Neural crest cell (in vitro differentiated cells): ENCODE measurements around the gene RBM5. TPM values are rescaled to one million over a fixed set of nuclear protein-coding genes. Genes with fewer than 3 reads are reported as not detected.

ENCODE experiments used
- DNase-seq: peaks from one replicate; pipeline ENCODE4 v3.0.0; 2021; ENCODE audit warnings: low read depth, mixed read lengths, low spot score
- H3K27ac Mint-ChIP-seq: one replicate; pipeline ENCODE4 v1.8.0; 2021; ENCODE audit warnings: mild to moderate bottlenecking, mixed read lengths; ENCODE audit not compliant: unreplicated experiment
- H3K27me3 Mint-ChIP-seq: 2 replicates; pipeline ENCODE4 v1.8.0; 2021; ENCODE audit warnings: low read depth, mild to moderate bottlenecking, mixed read lengths
- H3K36me3 Mint-ChIP-seq: 2 replicates; pipeline ENCODE4 v1.8.0; 2021; ENCODE audit warnings: low read depth, mild to moderate bottlenecking, mixed read lengths
- H3K4me1 Mint-ChIP-seq: 2 replicates; pipeline ENCODE4 v1.8.0; 2021; ENCODE audit warnings: mixed read lengths
- H3K4me3 Mint-ChIP-seq: one replicate; pipeline ENCODE4 v1.8.0; 2021; ENCODE audit warnings: mild to moderate bottlenecking, mixed read lengths
- H3K9me3 Mint-ChIP-seq: 2 replicates; pipeline ENCODE4 v1.8.0; 2021; ENCODE audit warnings: mixed read lengths
- CTCF ChIP-seq: fragments of 200-600 bp; sonication (generic); conservative IDR thresholded peaks from 2 replicates; pipeline ENCODE4 v1.5.0; 2021; ENCODE audit warnings: antibody characterized with exemption, mild to moderate bottlenecking
- total RNA-seq: library from RNA; stranded (reverse); gene quantifications from 2 replicates; pipeline ENCODE4 v1.2.1, GENCODE V29; 2021

RBM5 gene
- total RNA-seq, 1 donor from 2014 or later: 193 TPM

DNA sequence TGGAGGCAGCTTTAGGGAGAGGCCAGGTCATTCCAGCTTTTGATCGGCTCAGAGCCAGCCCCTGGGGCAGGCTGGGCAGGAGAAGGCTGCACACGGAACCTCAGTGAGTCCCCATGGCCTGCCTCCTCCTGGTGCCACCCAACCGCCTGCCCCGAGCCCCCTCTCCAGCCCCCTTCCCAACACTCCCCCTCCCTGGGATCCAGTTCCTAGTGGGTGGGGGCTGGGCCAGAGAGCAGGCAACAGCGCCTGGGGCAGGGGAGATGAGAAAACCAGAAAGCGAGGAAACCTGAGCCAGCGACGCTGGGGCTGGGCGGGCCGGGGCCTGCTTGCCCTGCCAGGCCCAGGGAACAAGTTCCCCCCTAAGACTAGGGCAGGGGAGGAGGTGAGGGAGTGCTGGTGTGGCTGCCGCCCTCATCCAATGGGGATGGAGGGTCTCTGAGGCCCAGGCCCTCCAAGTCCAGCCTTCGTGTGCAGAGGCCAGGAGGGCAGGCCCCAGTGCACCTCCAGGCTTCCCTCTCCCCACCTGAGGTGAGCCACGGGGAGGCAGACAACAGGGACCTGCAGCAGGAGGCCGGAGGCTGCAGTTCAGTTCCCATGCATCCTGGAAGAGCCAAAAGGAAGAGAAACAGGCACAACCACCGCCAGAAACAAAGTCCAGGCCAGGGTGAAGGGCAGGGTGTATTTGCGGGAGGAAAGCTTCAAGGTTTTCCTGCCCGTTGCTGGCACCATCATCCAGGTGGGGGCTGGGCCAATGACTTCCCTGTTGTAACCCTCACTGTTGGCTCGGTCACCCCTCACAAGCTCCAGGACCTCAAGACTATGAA is 62.4 kb downstream of the RBM5 start:
- peaks cover 26% of the 10 kb centered on the region for H3K4me1 Mint-ChIP-seq
- H3K9me3 Mint-ChIP-seq: no peaks in the 10 kb centered on the region
- no peaks in the 10 kb centered on the region for H3K36me3 Mint-ChIP-seq
- H3K27me3 Mint-ChIP-seq: peaks cover 26% of the 10 kb centered on the region
- no peak overlapping the region for H3K27ac Mint-ChIP-seq
- TF ChIP-seq CTCF: no peak
- no peak overlapping the region for H3K4me3 Mint-ChIP-seq
- no peak for DNase-seq

DNA sequence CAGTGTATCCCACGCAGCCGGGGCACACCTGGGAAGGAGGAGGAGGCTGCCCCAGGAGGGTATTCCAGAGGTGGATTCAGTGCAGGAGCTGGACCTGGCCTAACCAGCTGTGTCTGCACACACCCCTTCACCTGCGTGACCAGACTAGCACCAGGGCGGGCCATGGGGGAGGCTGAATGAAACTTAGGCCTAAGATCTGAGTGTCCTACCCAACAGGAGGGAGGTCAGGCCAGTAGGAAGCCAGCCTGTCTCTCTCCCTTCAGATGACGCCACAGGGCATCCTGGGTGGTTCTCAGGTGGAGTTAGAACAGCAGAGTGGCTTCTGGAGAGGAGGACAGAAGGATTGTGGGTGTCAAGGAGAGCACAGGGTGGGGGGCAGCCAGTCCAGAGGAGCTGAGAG is 63.0 kb downstream of the RBM5 start:
- Mint-ChIP-seq H3K4me3 (no peak overlapping the region), H3K27me3 (peaks cover 33% of the 10 kb centered on the region), H3K36me3 (no peaks in the 10 kb centered on the region), H3K9me3 (no peaks in the 10 kb centered on the region), H3K27ac (peak overlapping the region; percentile 19), H3K4me1 (peaks cover 28% of the 10 kb centered on the region)
- no peak for DNase-seq
- TF ChIP-seq CTCF: no peak

- H3K9me3 Mint-ChIP-seq: no peaks in the 10 kb centered on the region
- H3K36me3 Mint-ChIP-seq: no peaks in the 10 kb centered on the region
- peaks cover 38% of the 10 kb centered on the region for H3K4me1 Mint-ChIP-seq
- H3K4me3 Mint-ChIP-seq: peak overlapping the region; percentile 72
- no peak overlapping the region for H3K27ac Mint-ChIP-seq
- TF ChIP-seq CTCF: no peak
- H3K27me3 Mint-ChIP-seq: peaks cover 52% of the 10 kb centered on the region
- DNase-seq: no peak
Observed at GRCh38 chr3:50153782-50154475, 65.2 kb downstream of the RBM5 start.

DNA sequence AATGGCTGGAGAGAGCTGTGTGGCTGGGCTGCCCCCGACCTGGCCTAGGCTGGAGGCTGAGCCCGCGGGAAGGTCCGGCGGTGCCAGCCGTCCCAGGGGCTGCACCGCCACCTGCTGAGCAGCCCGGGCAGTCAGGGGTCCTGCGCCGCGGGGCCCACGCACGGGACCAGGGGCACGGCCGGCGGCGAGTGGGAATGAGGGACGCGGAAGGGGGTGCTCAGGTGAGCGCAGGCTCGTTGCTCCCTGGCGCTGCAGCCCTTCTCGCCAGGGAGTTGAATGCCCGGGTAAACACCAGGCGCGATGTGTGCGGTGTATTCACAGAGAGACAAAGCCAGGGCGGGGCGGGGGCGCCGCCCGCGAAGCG is 65.7 kb downstream of the RBM5 start:
- H3K9me3 Mint-ChIP-seq: no peaks in the 10 kb centered on the region
- peak; percentile 22 for DNase-seq
- peak; percentile 29 for TF ChIP-seq CTCF
- H3K27ac Mint-ChIP-seq: no peak overlapping the region
- peaks cover 52% of the 10 kb centered on the region for H3K27me3 Mint-ChIP-seq
- peaks cover 38% of the 10 kb centered on the region for H3K4me1 Mint-ChIP-seq
- H3K4me3 Mint-ChIP-seq: peak overlapping the region; percentile 72
- no peaks in the 10 kb centered on the region for H3K36me3 Mint-ChIP-seq

GRCh38 chr3:50154840-50155490 is 66.2 kb downstream of the RBM5 start, which contains the start of gene SEMA3F:
Gene SEMA3F, plus strand, starts transcription at chr3:50155324. Its CDS starts 4,299 bp downstream, at chr3:50159623.
- Mint-ChIP-seq H3K9me3 (no peaks in the 10 kb centered on the region), H3K27me3 (peaks cover 52% of the 10 kb centered on the region), H3K27ac (no peak within 1 kb of the TSS), H3K4me1 (peaks cover 38% of the 10 kb centered on the region), H3K4me3 (peak within 1 kb of the TSS; percentile 88), H3K36me3 (no peaks in the 10 kb centered on the region)
- DNase-seq: peak; percentile 37
- TF ChIP-seq CTCF: peak; percentile 29
